Stimulated activated naive CD8-positive, alpha-beta T cell treated with anti-CD3 and anti-CD28 coated beads, Interleukin-15, Interleukin-2, amounts not matched to agents 100 ng/mL and 50 ng/mL, for 24 hours (primary cell): ENCODE measurements around the gene NUP98.
A peak's percentile ranks its signal among the peaks of the same experiment; 100 is the strongest.

Source experiments
- H3K27ac Mint-ChIP-seq: one replicate; pipeline ENCODE4 v1.8.0; 2021; ENCODE audit warnings: mild to moderate bottlenecking, mixed read lengths
- H3K27me3 Mint-ChIP-seq: one replicate; pipeline ENCODE4 v1.8.0; 2021; ENCODE audit warnings: mixed read lengths
- H3K36me3 Mint-ChIP-seq: one replicate; pipeline ENCODE4 v1.8.0; 2021; ENCODE audit warnings: low read depth, mixed read lengths
- H3K4me1 Mint-ChIP-seq: one replicate; pipeline ENCODE4 v1.8.0; 2021; ENCODE audit warnings: low read depth, mixed read lengths
- H3K4me3 Mint-ChIP-seq: one replicate; pipeline ENCODE4 v1.8.0; 2021; ENCODE audit warnings: mild to moderate bottlenecking, mixed read lengths
- H3K9me3 Mint-ChIP-seq: one replicate; pipeline ENCODE4 v1.8.0; 2021; ENCODE audit warnings: mixed read lengths

NUP98 gene

DNA sequence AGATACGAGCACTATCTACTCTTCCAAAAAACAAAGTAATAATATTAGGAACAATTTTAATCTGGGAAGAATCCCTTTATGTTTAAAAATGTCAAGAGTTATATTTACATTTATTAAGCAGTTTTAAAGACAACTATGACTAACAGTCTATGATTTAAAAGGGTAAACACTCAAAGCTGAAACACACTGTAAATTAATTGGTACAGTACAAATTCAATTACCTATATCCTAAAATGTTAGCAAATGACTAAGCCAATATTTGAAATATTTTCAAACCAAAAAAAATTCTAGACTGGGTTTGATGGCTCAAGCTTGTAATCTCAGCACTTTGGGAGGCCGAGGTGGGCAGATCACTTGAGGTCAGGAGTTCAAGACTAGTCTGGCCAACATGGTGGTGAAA is 90.2 kb downstream of the NUP98 start:
- Mint-ChIP-seq H3K27me3 (no peaks in the 10 kb centered on the region), H3K9me3 (no peaks in the 10 kb centered on the region), H3K4me3 (no peak overlapping the region), H3K4me1 (peaks cover 4% of the 10 kb centered on the region), H3K27ac (no peak overlapping the region), H3K36me3 (peaks cover 72% of the 10 kb centered on the region)

DNA sequence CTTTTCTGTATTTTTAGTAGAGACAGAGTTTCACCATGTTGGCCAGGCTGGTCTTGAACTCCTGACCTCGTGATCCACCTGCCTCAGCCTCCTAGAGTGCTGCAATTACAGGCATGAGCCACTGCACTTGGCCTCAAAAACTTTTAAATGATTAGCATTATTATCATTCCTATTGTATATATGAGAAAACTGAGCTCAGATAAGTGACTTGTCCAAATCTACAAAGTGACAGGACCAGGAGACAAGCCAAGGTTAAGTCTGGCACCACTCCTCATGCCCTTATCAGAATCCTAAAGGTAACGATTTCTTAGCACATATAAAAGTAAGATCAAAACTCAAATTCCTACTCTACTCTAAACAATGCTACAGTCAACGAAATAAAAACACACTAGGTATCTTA is 94.0 kb downstream of the NUP98 start:
- H3K4me3 Mint-ChIP-seq = no peak overlapping the region
- H3K4me1 Mint-ChIP-seq = no peaks in the 10 kb centered on the region
- H3K27me3 Mint-ChIP-seq = no peaks in the 10 kb centered on the region
- peaks cover 76% of the 10 kb centered on the region for H3K36me3 Mint-ChIP-seq
- H3K27ac Mint-ChIP-seq = peak overlapping the region; percentile 3
- H3K9me3 Mint-ChIP-seq = no peaks in the 10 kb centered on the region

DNA sequence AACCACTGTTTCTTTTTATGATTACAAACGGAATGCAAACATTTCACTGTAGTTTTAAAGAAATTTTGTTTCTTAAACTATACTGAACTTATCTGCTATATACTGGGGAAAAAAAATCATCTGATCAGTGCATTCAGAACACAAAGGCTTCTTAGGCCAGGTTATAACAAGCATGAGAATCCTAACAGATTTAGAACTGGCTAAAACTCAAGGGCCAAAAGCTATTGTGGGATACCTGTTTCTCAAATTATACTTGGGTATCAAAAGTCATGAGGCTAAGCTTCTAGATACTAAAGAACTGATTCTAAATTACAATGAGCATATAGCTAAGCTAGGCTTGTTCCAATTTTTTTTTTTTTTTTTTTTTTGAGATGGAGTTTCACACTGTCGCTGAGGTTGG is 96.4 kb downstream of the NUP98 start:
- Mint-ChIP-seq H3K9me3 (no peaks in the 10 kb centered on the region), H3K4me1 (no peaks in the 10 kb centered on the region), H3K27ac (peak overlapping the region; percentile 16), H3K4me3 (no peak overlapping the region), H3K36me3 (peaks cover 69% of the 10 kb centered on the region), H3K27me3 (no peaks in the 10 kb centered on the region)

DNA sequence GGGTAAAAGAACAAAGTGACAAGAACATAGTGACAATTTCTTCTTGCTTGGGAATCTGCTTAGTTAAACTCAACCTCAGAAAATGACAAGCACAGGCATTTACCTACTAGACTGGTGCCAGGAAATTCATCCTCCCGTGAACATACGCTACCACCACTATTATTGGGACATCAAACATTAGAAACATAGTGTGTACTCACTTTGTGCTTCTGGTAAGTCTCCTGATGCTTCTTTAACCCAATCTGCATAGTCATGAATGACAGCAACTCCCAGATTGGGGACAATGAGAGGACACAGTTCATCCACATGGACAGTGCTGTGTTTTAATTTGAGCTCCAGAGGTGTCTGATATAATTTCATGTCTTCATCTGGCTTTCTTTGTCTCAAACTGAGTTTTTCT is 96.9 kb downstream of the NUP98 start:
- Mint-ChIP-seq H3K36me3 (peaks cover 70% of the 10 kb centered on the region), H3K4me1 (no peaks in the 10 kb centered on the region), H3K27me3 (no peaks in the 10 kb centered on the region), H3K9me3 (no peaks in the 10 kb centered on the region), H3K27ac (no peak overlapping the region), H3K4me3 (no peak overlapping the region)

DNA sequence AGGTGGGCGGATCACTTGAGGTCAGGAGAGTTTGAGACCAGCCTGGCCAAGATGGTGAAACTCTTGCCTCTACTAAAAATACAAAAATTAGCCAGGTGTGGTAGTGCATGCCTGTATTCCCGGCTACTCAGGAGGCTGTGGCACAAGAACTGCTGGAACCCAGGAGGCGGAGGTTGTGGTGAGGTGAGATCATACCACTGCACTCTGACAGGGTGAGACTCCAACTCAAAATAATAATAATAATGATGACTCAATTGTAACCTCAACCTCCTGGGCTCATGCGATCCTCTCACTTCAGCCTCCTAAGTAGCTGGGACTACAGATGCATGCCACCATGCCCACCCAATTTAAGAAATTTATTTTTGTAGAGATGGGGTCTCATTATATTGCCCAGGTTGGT is 110.6 kb downstream of the NUP98 start:
- Mint-ChIP-seq H3K27me3 (no peaks in the 10 kb centered on the region), H3K36me3 (peaks cover 64% of the 10 kb centered on the region), H3K4me3 (no peak overlapping the region), H3K27ac (no peak overlapping the region), H3K9me3 (no peaks in the 10 kb centered on the region), H3K4me1 (no peaks in the 10 kb centered on the region)

DNA sequence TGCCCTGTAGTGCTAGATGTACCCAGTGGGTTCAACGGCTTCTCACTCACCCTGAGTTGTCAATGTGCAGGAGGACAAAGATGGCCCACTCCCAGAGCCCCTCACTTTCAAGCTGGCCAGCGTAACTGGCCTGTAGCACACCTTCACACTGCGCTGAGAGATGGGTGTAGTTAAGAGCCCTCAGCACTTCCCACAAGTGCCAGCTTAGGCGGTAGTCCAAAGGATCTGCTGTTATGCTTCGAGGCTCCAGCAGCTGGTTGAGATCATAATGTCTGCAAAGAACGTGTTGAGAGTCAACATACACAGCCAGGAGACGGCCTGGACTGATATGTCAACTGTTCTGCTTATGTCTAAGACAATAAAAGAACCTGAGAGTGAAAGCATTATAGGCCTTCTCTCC is 111.4 kb downstream of the NUP98 start:
- H3K27me3 Mint-ChIP-seq = no peaks in the 10 kb centered on the region
- peaks cover 69% of the 10 kb centered on the region for H3K36me3 Mint-ChIP-seq
- H3K4me3 Mint-ChIP-seq = no peak overlapping the region
- H3K27ac Mint-ChIP-seq = no peak overlapping the region
- H3K4me1 Mint-ChIP-seq = no peaks in the 10 kb centered on the region
- H3K9me3 Mint-ChIP-seq = no peaks in the 10 kb centered on the region

DNA sequence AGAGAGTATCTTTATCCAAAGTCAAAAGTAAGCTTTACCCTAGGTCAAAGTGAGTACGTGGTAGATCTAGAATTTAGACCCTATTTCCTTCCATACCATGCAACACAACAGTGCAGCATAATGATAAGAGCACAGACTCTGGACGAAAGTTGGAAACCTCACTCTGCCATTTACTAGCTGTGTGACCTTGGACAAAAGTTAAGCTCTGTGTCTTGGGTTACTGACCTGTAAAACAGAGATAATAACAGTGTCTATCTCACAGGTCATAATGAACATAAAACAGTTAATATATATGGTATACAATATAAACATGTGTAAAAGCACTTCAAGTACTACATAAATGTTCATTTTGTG is 112.6 kb downstream of the NUP98 start:
- no peaks in the 10 kb centered on the region for H3K4me1 Mint-ChIP-seq
- H3K27me3 Mint-ChIP-seq = no peaks in the 10 kb centered on the region
- H3K27ac Mint-ChIP-seq = no peak overlapping the region
- H3K4me3 Mint-ChIP-seq = no peak overlapping the region
- peaks cover 73% of the 10 kb centered on the region for H3K36me3 Mint-ChIP-seq
- H3K9me3 Mint-ChIP-seq = no peaks in the 10 kb centered on the region

DNA sequence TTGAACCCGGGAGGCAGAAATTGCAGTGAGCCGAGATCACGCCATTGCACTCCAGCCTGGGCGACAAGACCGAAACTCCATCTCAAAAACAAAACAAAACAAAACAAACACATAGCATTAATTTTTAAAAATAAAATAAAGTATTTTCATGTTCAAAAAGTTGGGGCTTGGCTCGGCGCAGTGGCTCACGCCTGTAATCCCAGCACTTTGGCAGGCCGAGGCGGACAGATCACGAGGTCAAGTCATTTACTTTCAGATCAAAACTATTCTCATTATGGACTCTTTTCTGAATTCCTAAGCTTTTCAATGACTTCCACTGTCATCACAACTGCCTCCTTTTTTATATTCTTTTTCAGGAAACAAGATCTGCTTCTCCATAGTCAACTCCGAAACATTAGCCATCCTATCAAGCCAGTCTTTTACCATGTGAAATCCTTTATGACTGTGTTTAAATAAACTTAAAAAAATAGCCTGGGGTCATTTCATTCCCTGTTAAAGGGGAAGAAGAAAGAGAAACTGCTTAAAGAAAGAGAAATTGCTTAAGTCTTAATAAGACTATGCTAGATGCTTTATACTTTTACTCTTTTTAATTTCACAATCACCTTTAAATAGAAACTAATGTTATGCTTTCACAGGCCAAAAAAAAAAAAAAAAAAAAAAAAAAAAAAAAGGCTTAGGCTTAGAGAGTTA is 113.1 kb downstream of the NUP98 start:
- Mint-ChIP-seq H3K36me3 (peaks cover 77% of the 10 kb centered on the region), H3K9me3 (no peaks in the 10 kb centered on the region), H3K27me3 (no peaks in the 10 kb centered on the region), H3K4me1 (no peaks in the 10 kb centered on the region), H3K4me3 (no peak overlapping the region), H3K27ac (no peak overlapping the region)

DNA sequence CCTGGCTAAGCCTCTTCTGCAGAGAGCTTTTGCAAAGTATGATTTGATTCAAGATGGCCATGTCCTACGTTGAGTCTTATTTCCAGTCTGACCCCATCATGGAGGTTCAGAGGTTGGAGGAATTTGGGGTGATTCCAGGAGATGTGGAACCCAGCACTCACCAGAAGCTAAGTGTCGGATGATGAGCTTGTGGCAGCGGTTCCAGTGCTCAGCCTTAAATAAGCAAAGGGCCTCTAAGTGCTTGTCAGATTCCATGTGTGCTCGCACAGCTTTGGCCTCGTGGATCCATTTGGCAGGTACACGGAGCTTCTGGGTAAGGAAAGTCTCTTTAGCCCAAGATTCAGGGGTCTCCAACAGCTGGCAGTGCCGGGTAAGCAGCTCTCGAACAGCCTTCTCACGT is 114.3 kb downstream of the NUP98 start:
- Mint-ChIP-seq H3K4me3 (no peak overlapping the region), H3K36me3 (peaks cover 86% of the 10 kb centered on the region), H3K9me3 (no peaks in the 10 kb centered on the region), H3K4me1 (no peaks in the 10 kb centered on the region), H3K27me3 (no peaks in the 10 kb centered on the region), H3K27ac (no peak overlapping the region)

DNA sequence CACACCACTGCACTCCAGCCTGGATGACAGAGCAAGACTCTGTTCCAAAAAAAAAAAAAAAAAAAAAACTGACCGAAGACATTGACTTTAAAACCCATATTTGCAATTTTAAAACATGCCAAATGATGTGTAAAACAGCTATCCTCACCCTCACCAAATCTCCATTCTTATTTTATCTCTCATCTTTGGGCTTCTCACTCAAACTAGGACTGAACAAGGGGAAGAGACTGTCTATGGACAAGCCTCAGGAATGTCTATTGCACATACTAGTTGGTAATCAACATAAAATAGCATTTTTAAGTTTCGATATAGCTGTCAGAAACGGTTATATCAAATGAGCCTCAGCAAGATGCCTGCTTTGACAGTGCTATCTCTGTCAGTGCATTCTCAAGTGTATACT is 118.3 kb downstream of the NUP98 start:
- H3K4me1 Mint-ChIP-seq = no peaks in the 10 kb centered on the region
- H3K4me3 Mint-ChIP-seq = no peak overlapping the region
- no peaks in the 10 kb centered on the region for H3K27me3 Mint-ChIP-seq
- H3K27ac Mint-ChIP-seq = no peak overlapping the region
- H3K36me3 Mint-ChIP-seq = peaks cover 83% of the 10 kb centered on the region
- no peaks in the 10 kb centered on the region for H3K9me3 Mint-ChIP-seq

DNA sequence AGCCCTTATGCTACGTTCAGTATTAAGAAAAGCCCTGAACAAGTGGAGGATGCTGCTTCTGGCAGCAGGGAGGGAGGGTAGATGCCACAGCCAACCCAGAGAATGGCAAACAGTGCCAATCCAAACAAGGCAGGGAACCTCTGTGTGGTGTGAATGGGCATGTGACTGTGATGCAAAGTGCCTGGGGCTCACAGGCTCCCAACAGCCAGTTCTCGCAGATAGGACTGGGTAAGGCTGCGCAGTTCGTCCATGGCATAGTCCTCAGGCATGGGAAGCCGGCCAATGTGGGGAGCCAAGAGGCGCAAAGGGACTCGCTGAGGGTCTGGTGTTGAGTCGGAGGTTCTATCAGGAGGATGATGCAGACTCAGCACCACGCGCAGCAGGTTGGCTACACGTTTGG is 121.4 kb downstream of the NUP98 start:
- peaks cover 83% of the 10 kb centered on the region for H3K36me3 Mint-ChIP-seq
- H3K27ac Mint-ChIP-seq = no peak overlapping the region
- no peaks in the 10 kb centered on the region for H3K4me1 Mint-ChIP-seq
- no peak overlapping the region for H3K4me3 Mint-ChIP-seq
- H3K27me3 Mint-ChIP-seq = no peaks in the 10 kb centered on the region
- no peaks in the 10 kb centered on the region for H3K9me3 Mint-ChIP-seq

DNA sequence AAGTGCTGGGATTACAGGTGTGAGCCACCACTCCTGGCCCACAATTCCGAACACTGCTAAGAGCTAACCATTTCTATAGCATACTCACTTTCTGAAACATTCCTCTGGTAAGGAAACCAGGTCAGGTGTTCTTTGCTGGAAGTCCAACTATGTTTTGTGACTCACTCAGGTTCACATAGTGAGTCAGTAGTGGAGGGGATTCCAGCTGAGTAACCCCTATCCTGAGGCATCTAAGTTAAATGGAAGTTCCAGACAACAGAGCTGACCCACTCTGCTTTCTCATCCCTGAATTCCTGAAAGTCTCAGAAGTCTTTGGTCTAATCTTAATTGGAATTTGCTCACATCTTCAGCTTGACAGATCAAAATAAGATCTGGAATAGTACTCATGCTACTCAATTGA is 123.2 kb downstream of the NUP98 start:
- Mint-ChIP-seq H3K27ac (peak overlapping the region; percentile 9), H3K4me1 (no peaks in the 10 kb centered on the region), H3K4me3 (no peak overlapping the region), H3K36me3 (peaks cover 76% of the 10 kb centered on the region), H3K27me3 (no peaks in the 10 kb centered on the region), H3K9me3 (no peaks in the 10 kb centered on the region)

DNA sequence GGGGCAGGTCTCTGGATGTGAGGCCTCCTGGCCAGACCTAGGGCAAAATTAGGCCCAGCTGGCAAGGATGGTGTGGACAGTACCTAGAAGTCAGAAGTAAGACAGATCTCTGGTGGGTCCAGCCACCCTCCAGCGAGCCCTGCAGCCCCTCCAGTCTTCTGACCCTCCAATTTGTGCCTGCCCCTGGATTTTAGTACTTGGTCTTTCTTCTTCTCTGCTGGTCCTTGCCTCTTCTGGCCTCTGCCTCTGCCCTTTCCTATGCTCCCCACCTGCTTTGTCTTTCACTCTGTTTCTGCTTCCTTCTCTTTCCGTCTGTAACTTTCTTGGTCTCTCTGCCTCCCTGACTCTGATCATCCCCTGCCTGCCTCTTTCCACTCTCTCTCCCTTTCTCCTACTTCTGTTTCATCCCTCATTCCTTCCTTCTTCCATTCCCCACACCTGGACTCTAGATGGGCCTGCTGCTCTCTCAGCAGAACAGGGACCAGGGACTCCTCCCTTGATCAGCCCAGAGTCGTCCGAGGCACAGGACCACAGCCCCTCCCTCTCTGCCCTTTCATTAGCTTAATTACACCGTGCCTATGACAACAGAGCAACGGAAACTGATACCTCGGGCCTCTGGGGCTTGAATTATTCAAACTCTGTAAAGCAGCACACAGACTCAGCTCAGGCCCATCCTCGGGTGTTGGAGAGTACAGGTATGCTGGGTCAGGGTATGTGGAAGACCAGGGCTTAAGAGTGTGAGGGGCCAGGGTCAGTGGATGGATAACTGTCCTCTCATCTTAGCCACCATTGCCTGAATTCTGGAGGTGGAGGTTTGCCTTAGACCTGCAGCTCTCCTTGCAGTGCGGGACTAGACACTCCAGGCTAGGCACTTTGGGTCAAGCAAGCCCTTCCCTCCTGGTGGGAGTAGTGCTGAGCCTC is 125.8 kb downstream of the NUP98 start, which contains the start of gene CHRNA10:
Gene CHRNA10, minus strand, starts transcription at position 51 of the 921 bp plus-strand sequence. CDS start 72 bp downstream, outside the sequence.
- Mint-ChIP-seq H3K27ac (peak within 1 kb of the TSS; percentile 47), H3K9me3 (no peaks in the 10 kb centered on the region), H3K27me3 (no peaks in the 10 kb centered on the region), H3K36me3 (peaks cover 58% of the 10 kb centered on the region), H3K4me1 (no peaks in the 10 kb centered on the region), H3K4me3 (no peak within 1 kb of the TSS)

DNA sequence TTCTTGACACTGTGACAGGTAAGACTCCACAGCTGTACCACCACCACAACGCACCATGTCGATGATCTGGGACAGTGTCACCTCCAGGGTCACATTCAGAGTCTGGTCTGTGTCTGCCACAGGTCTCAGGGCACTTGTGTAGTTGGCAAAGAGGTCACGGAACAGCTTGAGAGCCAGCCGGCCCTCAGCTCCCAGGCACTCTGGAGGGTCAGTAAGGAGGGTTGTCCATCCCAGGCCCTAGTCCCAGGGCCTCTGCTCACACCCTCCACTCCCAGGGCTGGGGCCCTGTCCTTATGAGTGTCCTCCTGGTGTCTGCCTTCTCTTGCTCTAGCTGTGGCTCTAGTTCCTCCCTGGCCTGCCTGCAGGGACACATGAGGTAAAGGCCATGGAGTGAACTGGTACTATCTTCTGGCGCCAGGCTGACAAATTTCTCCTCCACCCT is 127.6 kb downstream of the NUP98 start:
- H3K4me1 Mint-ChIP-seq = no peaks in the 10 kb centered on the region
- H3K36me3 Mint-ChIP-seq = peaks cover 55% of the 10 kb centered on the region
- H3K27me3 Mint-ChIP-seq = no peaks in the 10 kb centered on the region
- H3K9me3 Mint-ChIP-seq = no peaks in the 10 kb centered on the region
- no peak overlapping the region for H3K4me3 Mint-ChIP-seq
- H3K27ac Mint-ChIP-seq = no peak overlapping the region

DNA sequence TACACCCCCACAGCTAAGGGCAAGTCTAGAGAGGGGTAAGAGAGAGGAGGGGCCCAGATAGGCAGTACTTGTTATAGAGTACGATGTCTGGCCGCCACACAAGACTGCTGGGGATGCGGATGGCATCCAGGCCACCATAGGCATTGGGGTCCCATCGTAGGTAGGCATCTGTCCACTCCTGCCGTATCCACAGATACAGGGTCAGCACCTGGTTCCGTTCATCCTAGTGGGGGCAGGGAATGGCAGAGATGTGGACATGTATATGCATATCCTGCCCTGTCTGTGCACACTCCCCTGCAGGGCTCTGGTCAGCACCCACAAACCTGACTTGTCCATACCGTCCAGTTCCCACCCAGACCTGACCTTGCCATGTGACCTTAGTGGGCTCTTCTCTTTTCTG is 128.2 kb downstream of the NUP98 start:
- Mint-ChIP-seq H3K4me1 (no peaks in the 10 kb centered on the region), H3K27ac (no peak overlapping the region), H3K9me3 (no peaks in the 10 kb centered on the region), H3K4me3 (no peak overlapping the region), H3K36me3 (peaks cover 55% of the 10 kb centered on the region), H3K27me3 (no peaks in the 10 kb centered on the region)
